Lower lobe of right lung (tissue), 2 donors: ENCODE measurements around the gene MAN2C1. TPM values are rescaled to one million over a fixed set of nuclear protein-coding genes. Genes with fewer than 3 reads are reported as not detected.
"Not testable (repeated sequence)": the region's sequence is repeated elsewhere in the genome, so short reads cannot be mapped to it uniquely, and the experiment has no call there.

Experiments used
- ATAC-seq, 2 donors: fragments of 200-7000 bp; cut with Tn5 transposase; one replicate each; pipeline ENCODE4 v1.9.1; 2020 to 2022; ENCODE audit warnings: mild to moderate bottlenecking in 2 of 2, moderate library complexity in 2 of 2
- DNase-seq: peaks from one replicate; pipeline ENCODE4 v3.0.0-alpha.2; 2020
- H3K27ac ChIP-seq: fragments of 200-600 bp; one replicate; pipeline ENCODE4 v1.8.0; 2022
- H3K27me3 ChIP-seq: fragments of 200-600 bp; one replicate; pipeline ENCODE4 v1.8.0; 2022; ENCODE audit warnings: low read depth
- H3K36me3 ChIP-seq: fragments of 200-600 bp; one replicate; pipeline ENCODE4 v1.8.0; 2022; ENCODE audit warnings: mild to moderate bottlenecking
- H3K4me1 ChIP-seq: fragments of 200-600 bp; one replicate; pipeline ENCODE4 v1.8.0; 2022
- H3K4me3 ChIP-seq: fragments of 200-600 bp; one replicate; pipeline ENCODE4 v1.8.0; 2022; ENCODE audit warnings: mild to moderate bottlenecking
- H3K9me3 ChIP-seq: fragments of 200-600 bp; one replicate; pipeline ENCODE4 v1.8.0; 2022
- CTCF ChIP-seq: fragments of 200-600 bp; IDR thresholded peaks from one replicate; pipeline ENCODE4 v1.8.0; 2022; ENCODE audit warnings: antibody characterized with exemption, mild to moderate bottlenecking
- intact Hi-C: fragments of 100-400 bp; cut with DNase I; formaldehyde crosslinking; loops from one replicate; pipeline ENCODE4 v1.11.0; 2022
- total RNA-seq: library from RNA; stranded (reverse); fragmentation: NEBNext Ultra II Directional; extraction: Animal tissue kit (Norgen Biotek cat#: 25700); gene quantifications from one replicate; pipeline ENCODE4 v1.2.1, GENCODE V29; 2021
- donor health status: DM: no; HTN: yes; CAD: no; lungs with severe emphysema.

Gene MAN2C1
- total RNA-seq, 1 donor from 2014 or later, result 208 TPM

GRCh38 chr15:75339531-75340240 is 28.7 kb downstream of the MAN2C1 start:
- DNase-seq, result no peak
- intact Hi-C loops, result no loop called here

GRCh38 chr15:75338661-75339240 is 29.7 kb downstream of the MAN2C1 start:
- intact Hi-C loops, result no loop called here
- H3K4me1 ChIP-seq, result peaks cover 12% of the 10 kb centered on the region
- ATAC-seq (no peak), DNase-seq (no peak)
- no peaks in the 10 kb centered on the region for H3K27me3 ChIP-seq
- TF ChIP-seq CTCF, result no peak
- H3K4me3 ChIP-seq, result no peak overlapping the region
- no peaks in the 10 kb centered on the region for H3K9me3 ChIP-seq
- no peak overlapping the region for H3K27ac ChIP-seq
- peaks cover 22% of the 10 kb centered on the region for H3K36me3 ChIP-seq

More at GRCh38 chr15:75339531-75340240, 28.7 kb downstream of the MAN2C1 start:
- TF ChIP-seq CTCF, result no peak
- Histone ChIP-seq H3K4me3 (no peak overlapping the region), H3K27me3 (no peaks in the 10 kb centered on the region), H3K9me3 (no peaks in the 10 kb centered on the region), H3K4me1 (peaks cover 16% of the 10 kb centered on the region), H3K27ac (no peak overlapping the region), H3K36me3 (peaks cover 22% of the 10 kb centered on the region)
- no peak for ATAC-seq

GRCh38 chr15:75335705-75336355 is 32.6 kb downstream of the MAN2C1 start, which contains the start of gene COMMD4:
Gene COMMD4 (plus strand): TSS chr15:75336063. CDS start chr15:75336090, 27 bp downstream.
- Histone ChIP-seq H3K27ac (peak within 1 kb of the TSS; percentile 79), H3K4me1 (peaks cover 9% of the 10 kb centered on the region), H3K4me3 (peak within 1 kb of the TSS; percentile 93), H3K27me3 (no peaks in the 10 kb centered on the region), H3K36me3 (peaks cover 14% of the 10 kb centered on the region), H3K9me3 (no peaks in the 10 kb centered on the region)
- intact Hi-C loops, result no loop called here
- TF ChIP-seq CTCF, result no peak
- ATAC-seq (peak; percentile 94 to 97), DNase-seq (peak; percentile 97)

- ATAC-seq (no peak), DNase-seq (no peak)
- Histone ChIP-seq H3K9me3 (no peaks in the 10 kb centered on the region), H3K4me3 (peak overlapping the region; percentile 93), H3K36me3 (peaks cover 12% of the 10 kb centered on the region), H3K27ac (peak overlapping the region; percentile 79), H3K27me3 (no peaks in the 10 kb centered on the region), H3K4me1 (peaks cover 9% of the 10 kb centered on the region)
- intact Hi-C loops, result no loop called here
- TF ChIP-seq CTCF, result no peak
Measured at GRCh38 chr15:75335313-75335704, 33.1 kb downstream of the MAN2C1 start.

GRCh38 chr15:75333654-75334419 is 34.6 kb downstream of the MAN2C1 start:
- H3K36me3 ChIP-seq, H3K27me3 ChIP-seq, H3K9me3 ChIP-seq, H3K4me3 ChIP-seq, ATAC-seq, H3K4me1 ChIP-seq, H3K27ac ChIP-seq, DNase-seq, intact Hi-C loops: not testable (repeated sequence)

- H3K27ac ChIP-seq, DNase-seq, H3K27me3 ChIP-seq, H3K4me3 ChIP-seq, ATAC-seq, H3K36me3 ChIP-seq, intact Hi-C loops, H3K9me3 ChIP-seq, H3K4me1 ChIP-seq: not testable (repeated sequence)
Measured at GRCh38 chr15:75332093-75332492, 36.3 kb downstream of the MAN2C1 start.
